GM21515 (cell line): ENCODE results near the gene HARS1.
A peak's percentile ranks its signal among the peaks of the same experiment; 100 is the strongest.
"Not testable (repeated sequence)": the region's sequence is repeated elsewhere in the genome, so short reads cannot be mapped to it uniquely, and the experiment has no call there.

Source experiments
- ATAC-seq: cut with Tn5 transposase; IDR thresholded peaks from one replicate; pipeline ENCODE4 v1.9.1; 2021; ENCODE audit not compliant: unreplicated experiment

HARS1 gene

DNA sequence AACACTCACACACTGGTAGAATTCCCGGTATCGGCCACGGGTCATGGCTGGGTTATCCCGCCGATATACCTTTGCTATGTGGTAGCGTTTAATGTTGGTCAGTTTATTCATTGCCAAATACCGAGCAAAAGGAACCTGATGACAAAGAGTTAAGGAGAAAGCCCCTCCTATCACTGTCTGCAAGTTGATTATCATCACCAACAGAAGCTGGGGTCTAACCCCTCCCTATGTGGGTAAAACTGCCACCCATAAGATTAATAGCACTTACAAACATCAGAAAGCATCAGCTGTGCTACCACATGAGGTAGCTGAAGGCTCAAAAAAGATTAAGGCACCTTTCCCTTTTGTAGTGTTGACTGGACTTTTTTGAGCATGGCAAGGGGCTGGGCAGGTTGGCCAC is 12.2 kb downstream of the HARS1 start:
- ATAC-seq = no peak

DNA sequence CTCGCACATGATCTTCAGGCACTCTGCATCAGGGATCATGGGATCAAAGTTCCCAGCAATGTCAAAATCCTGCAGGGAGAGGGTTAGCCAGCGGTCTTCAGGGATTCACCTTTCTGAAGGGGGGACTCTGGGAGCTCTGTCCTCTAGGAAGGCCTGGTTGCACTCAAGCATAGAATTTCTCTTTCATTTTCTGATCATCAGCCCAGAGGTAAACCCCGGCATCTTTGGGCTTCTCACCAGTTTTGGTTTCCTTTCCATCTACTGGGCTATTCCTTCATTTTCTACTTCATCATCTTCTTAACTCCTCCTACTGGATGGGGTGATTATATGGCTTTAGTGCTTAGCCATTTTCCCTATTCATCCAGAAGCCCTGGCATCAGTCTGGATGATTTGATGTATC is 13.2 kb downstream of the HARS1 start:
- no peak for ATAC-seq

DNA sequence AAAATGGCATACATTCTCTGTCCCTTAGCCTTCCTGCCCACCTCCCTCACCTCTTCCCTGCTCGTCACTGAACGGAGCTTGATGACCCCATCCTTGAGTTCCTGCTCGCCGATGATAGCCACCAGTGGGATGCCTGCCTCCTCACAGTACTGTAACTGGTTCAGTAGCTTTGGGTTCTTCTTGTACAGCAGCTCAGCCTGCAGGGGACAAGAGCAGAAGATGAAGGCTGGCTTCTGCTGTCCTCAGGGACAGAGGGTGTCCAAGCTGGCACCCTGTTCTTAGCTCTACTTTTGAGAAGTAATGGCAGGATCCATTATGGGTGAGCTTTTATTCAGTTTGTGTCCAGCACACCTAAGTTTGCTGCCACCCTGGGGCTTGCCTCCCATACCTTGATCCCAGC is 16.5 kb downstream of the HARS1 start:
- ATAC-seq = no peak

DNA sequence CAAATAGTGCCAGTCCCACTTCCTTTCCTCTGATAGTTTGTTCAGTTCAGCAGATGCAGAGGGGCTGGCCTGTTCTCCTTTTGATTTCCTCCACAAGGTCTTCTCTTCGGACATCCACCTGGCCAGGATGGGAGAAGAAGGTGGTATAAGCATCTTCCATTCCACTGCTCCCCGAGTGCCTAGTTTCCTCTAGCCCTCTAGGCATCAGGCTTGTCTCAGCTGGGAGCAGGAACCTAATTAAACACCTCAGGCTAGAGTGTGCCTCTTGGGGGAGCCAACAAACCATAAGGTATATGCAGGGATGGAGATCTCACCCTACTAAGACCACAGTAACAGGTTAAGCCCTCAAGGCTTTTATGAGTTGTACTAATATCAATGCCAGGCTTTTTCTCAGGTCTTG is 17.0 kb downstream of the HARS1 start:
- no peak for ATAC-seq

DNA sequence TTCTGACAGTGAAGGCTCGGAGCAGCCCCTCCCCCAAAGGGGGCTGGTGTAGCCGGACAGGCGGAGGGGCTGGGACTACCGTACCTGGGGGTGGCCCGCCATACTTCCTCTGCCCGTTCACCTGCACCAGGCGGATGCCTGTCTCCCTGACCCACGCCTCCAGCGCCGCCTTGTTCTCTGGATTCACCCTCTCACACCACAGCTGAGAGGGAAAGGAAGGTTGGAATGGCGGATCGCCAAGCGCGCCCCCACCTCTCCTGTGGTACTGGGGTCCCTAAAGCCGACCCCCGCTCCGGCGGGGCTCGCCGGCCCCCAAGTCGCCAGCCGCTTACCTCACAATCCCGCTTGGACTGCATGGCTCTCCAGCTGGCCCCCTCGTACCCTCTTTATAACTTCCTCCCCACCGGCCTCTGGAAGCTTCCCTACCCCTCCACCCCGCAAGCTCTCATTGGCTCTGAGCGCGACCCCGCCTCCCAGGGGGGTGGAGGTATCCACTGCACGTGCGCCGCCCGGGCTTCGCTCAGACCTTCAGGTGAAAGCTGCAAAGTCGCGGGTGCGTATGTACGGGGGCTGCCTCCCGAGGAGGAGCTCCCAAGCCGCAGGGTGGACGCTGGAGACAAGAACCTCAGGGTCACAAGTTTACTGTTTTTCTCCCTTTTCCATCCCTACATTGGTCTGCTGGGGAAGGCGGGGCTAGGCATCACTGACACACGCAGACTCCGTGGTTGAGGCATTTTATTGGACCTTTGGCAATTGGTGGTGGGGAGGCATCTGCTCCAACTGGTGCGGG is 17.8 kb downstream of the HARS1 start, which contains the start of gene DND1:
Gene DND1 (minus strand): TSS at position 390 of the 790 bp plus-strand sequence. CDS start 34 bp downstream, at position 356.
- no peak for ATAC-seq

DNA sequence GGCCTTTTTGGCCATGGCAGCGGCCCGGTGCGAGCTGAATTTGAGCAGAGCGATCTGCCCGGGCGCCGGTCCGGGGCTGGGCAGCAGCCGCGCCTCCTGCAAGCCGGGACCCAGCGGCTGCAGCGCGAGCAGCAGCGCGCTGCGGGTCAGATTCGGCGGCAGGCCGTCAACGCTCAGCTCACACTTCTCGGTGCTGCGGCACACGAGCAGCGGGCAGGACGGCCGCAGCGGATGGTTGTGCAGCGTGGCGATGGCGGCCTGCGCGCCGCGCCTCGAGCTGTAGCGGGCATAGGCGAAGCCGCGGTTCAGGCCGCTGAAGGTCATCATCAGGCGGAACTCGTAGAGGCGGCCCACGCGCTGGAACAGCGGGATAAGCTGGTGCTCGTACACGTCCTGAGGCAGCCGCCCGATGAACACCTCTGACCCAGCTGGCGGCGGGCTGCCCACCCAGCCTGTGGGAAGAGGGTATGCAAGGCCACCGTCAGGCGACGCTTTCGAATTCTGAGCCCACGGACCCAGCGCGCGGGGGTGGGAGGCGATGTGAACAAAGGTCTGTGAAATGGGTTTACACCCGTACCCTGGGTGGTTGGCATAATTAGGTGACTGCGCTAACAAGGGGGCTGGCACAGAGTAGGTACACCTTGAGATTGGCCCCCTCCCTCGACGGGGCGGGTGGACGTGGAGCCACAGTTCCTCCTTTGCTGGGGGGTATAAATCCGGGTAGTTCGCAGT is 18.5 kb downstream of the HARS1 start:
- ATAC-seq = no peak

DNA sequence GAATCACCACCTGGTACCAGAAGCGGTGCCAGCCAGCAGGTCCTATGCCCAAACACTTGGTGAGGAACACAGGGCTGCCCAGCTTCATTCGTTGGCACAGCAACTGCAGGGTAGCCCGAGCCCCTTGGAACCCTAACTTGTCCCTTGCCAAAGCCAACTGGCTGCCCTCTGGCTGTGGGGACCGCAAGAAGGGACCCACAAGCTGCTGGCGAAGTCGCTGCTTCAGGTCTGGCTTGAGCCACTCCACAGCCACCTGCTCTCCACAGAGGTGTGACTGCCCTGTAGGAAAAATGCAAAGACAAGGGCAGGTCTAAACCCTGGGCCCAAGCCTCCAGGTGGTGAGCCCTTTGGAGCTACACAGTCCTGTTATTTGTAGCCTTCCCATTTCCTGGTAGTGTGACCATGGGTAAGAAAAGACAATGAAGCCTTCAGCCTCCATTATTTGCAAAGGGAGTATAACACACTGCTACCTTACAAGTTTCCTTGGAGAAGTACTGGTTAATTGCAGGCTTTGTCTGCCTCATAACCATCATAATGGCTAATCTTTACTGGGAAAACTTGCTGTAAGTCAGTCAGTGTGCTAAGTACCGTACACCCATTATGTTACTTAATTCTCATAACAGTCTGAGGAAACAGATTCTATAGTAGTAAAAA is 19.6 kb downstream of the HARS1 start:
- ATAC-seq = no peak

DNA sequence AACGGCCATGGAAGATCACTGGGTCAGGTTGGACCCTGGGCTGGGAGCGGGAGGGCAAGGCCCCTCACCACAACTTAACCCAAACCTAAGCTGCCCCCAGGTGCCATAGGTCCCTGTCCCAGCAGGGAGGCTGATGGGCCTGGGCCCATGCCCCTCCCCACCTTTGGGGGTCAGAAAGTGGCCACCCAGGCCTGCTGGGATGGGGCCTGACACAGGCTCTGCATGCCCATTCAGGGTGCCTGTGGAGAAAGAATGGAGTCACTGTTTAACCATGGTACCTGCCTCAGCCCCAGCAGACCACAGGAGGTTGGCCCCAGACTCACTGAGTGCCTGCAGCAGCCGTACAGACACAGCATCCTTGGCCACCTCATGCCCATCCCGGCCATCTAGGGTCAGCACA is 20.1 kb downstream of the HARS1 start:
- ATAC-seq = not testable (repeated sequence)

DNA sequence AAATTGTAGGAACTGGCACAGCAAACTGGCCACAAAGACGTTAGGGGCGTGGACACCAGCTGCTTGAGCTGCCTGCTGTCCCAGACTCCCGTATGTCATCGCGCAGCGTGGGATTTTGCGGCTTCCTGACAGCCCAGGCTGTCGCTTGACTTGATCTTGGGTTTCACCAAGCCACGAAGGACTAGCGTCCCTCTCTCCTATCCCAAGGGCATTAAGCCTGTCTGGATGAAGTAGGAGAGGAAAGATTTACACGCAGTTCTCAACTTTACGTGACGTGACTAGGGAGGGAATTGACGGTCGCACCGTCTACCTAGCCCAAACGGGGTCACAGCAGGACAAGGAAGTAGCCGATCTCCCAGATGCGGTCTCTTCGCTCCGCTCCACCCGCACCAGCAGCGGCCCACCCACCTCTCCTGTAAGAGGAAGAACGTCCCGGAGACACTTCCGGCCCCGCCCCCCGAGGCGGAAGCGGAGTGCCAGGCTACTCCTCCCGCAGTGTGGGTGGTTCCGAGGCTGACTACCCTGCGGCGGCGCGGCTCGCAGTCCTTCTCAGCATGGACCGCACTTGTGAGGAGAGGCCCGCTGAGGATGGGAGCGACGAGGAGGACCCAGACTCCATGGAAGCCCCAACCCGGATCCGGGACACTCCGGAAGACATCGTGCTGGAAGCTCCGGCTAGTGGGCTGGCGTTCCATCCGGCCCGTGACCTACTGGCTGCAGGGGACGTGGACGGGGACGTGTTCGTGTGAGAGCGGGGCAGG is 26.6 kb downstream of the HARS1 start, which contains the start of gene WDR55:
Gene WDR55 (plus strand): TSS at position 546 of the 761 bp plus-strand sequence. CDS start 9 bp downstream, at position 555.
- ATAC-seq = peak; percentile 98

DNA sequence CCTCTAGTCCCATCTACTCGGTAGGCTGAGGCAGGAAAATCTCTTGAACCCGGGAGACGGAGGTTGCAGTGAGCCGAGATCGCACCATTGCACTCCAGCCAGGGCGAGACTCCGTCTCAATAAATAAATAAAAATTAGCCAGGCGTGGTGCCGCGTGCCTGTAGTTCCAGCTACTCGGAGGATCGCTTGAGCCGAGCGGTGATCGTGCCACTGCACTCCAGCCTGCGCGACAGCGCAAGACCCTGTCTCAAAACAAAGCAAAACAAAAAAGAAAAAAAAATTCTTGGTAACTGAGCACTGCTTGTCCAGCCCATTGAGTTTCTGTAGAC is 27.2 kb downstream of the HARS1 start:
- ATAC-seq = no peak

DNA sequence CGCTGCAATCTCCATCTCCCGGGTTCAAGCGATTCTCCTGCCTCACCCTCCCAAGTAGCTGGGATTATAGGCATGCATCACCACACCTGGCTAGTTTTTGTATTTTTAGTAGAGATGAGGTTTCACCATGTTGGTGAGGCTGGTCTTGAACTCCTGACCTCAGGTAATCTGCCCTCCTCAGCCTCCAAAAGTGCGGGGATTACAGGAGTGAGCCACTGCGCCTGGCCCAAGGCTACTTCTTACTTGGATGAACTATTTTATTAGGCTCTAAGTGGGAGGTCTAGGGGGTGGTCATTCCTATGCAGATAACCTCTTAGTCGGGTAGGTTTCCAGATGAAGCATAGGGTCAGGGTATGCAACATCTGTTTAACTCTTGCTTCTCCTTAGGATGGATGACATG is 30.8 kb downstream of the HARS1 start:
- not testable (repeated sequence) for ATAC-seq

DNA sequence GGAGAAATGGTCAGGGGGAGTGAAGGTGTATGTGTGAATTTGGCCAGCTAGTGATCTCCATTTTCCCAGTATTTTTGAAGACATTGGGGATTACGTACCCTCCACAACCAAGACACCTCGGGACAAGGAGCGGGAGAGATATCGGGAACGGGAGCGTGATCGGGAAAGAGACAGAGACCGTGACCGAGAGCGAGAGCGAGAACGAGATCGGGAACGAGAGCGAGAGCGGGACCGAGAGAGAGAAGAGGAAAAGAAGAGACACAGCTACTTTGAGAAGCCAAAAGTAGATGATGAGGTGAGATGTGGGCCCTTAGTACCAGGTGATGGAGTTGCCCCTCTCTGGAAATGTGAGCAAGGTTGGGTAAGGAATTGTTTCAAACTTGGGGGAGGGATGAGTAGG is 32.3 kb downstream of the HARS1 start:
- no peak for ATAC-seq

DNA sequence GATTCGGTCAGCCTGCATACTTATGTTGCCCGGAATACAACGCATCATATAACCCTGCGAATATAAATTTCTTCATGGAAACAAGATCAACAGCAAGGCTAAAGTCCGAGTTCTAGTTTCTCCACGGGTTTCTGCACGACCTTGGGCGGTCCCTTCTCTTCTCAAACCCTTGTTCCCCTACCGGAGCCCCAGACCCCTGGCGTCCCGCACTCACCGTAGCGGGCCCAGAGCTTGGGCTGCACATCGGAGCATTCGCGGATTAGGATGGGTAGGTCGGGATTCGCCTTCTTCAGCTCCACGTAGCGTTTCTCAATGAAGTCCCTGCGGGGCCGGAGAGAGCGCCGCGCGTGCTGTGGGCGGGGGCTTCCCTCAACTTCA is 44.1 kb downstream of the HARS1 start:
- ATAC-seq = no peak

DNA sequence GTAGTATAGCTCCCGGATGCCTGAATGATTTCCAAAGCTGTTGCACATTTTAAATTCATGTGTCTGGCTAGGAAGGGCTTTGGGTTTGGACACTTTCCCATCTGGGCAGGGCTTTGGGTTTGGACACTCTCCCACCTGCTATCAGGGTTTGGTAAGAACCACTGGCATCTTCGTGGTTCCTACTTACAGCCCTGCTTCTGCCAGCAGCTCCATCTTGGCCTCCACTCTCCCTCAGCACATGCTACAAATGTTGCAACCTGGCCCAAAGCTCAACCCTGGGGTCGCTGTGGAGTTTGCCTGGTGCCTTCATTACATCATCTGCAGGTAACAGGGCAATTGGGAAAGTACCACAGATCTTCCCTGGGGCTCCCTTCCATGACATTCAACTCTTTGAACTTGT is 48.5 kb downstream of the HARS1 start:
- no peak for ATAC-seq

DNA sequence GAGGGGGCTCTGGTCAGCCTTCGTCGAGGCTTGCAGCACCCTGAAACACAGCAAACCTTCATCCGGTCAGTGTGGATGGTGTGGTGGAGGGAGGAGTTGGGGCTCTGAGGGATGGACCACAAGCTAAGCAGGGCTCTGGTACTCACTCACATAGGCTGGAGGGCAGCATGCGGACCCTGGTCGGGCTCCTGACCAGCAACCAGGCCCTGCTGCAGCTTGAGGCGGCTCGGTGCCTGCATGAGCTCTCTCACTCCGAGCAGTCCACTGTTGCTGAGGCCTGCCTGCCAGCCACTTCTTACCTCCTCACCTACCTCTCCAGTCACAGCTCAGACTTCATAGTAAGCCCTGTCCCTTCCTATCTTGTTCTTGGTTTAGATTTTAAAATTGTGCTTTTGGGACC is 49.5 kb downstream of the HARS1 start:
- ATAC-seq = no peak

DNA sequence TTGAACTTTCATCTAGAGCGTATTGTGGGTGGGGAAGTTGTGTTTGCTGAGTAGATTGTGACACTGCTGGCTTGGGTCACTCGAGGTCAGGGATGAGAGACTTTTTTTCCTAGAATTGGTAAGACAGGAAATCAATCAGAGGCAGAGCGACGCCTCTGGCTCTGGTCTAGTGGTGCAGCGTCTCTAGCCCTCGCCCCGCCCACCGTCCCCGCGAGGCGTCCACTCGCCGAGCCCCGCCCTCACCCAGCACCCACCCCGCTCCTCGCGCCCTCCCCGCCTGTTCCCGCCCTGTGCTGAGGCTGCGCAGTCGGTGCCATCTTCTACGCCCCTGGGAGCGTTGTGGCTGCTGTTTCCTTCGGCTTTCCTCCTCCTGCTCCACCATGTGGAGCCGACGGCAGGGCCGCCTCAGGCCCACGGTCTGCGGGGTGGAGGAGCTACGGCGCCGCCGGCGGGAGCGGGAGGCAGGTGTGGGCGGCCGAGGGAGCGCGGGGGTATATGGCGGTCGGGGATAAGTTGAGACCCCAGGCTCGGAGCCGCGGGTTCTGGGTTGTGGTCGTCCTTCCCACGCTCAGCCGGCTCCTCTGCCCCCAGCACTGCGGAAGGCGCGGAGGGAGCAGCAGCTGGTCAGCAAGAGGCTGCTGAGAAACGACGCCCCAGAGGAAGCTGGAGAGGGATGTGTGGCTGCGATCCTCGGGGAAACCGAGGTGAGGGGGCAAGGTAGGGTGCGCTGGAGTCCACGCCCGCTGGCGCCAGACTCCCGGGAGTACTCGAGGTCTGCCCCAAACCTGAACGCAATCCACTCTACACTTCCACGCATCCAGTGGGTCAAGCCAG is 51.8 kb downstream of the HARS1 start, which contains the start of gene TMCO6:
Gene TMCO6 (plus strand): TSS at position 304 of the 834 bp plus-strand sequence. CDS start 77 bp downstream, at position 381.
- ATAC-seq = peak; percentile 90

DNA sequence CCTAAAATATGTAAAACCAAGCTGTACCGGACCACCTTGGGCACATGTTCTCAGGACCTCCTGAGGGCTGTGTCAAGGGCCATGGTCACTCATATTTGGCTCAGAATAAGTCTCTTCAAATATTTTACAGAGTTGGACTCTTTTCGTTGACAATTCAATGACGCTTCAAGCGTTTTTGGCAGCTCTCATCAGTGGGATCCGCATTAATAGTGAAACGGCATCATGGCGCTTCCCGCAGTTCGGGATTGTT is 52.3 kb downstream of the HARS1 start:
- not testable (repeated sequence) for ATAC-seq

DNA sequence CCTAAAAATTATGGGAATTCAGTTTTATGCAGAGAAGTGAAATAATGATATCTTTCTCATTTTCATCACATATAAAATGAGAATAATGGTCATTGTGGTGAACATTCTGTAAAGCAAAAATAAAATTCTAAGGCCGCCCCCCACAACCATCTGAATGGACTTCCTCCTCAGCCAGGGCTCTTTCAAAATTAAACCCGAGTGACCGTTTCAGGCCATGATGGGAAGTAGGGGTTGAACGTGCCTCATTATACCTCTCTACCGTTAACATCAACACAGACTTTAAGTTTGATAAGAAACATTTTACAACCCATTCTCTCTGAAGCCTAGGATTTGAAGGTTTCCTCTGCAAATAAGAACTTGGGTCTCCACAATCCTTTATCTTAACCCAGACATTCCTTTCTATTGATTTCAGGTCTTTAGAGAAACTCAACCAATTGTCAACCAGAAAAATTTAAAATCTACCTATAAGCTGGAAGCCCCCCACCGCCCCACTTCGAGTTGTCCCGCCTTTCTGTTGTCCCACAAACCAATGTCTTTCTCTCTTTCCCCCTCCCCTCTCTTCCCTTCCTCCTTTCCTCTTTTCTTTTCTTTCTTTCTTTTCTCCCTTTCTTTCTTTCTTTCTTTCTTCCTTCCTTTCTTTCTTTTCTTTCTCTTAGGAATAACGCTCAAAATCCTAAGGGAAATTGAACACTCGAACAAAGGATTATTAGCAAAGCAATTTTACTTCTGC is 53.6 kb downstream of the HARS1 start:
- no peak for ATAC-seq

DNA sequence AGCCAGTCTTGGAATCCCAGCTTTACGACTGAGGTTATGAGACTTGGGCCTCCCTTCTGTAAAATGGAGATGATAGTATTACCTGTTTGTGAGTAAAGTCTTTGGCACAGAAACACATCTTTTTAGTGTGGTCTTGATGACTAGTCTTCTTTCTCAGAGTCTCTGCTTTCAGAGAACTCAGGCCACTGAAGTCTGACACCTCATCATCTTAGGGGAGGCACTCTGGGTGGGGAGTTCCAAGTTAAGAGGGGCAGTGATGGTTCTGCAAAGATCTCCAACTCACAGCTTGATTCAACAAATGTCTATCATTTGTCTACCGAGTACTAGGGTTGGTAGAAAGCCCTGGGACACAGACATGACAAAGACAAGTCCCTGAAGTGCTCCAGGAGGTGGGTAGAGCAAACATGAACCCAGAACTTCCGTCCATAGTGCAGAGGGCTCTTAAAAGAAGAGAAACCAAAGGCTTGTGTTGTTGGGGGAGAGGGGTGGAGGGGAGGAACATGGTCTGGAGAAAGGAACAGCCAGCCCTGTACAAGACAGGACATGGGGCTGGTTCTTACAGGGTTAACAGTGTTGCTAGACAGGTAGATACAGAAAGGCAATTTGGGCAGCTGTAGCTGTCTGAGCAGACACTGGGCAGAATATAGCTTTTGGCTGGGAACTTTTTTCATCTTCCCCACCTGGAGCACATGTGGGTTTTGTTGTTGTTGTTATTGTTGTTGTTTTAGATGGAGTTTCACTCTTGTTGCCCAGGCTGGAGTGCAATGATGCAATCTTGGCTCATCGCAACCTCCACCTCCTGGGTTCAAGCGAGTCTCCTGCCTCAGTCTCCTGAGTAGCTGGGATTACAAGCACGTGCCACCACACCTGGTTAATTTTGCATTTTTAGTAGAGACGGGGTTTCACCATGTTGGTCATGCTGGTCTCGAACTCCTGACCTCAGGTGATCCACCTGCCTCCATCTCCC is 55.6 kb downstream of the HARS1 start:
- no peak for ATAC-seq
